Naive thymus-derived CD8-positive, alpha-beta T cell (primary cell): ENCODE results near the gene LY86. TPM values are rescaled to one million over a fixed set of nuclear protein-coding genes. Genes with fewer than 3 reads are reported as not detected.
"Not testable (repeated sequence)": the region's sequence is repeated elsewhere in the genome, so short reads cannot be mapped to it uniquely, and the experiment has no call there.

Experiments
- ATAC-seq, 2 donors: fragments of 150-1000 bp; cut with Tn5 transposase in 1 of 2; sonication (Bioruptor Pico), chemical (Tn5 transposase) in 1 of 2; 1 replicate in 1 of 2; 2 replicates in 1 of 2; pipeline ENCODE4 v1.10.0; 2021; ENCODE audit warnings: mild to moderate bottlenecking in 2 of 2, moderate library complexity in 2 of 2
- POLR2A ChIA-PET: fragments of 350-600 bp; sonication (Branson Sonifier 250); formaldehyde crosslinking; loops from one replicate; lab custom pipeline; 2021; ENCODE audit warnings: antibody characterized with exemption; lab: Charles Lee
- DNase-seq, 10 donors: peaks; one replicate each; pipeline versions ENCODE4 v3.0.0 to v3.0.0-alpha.2; 2020 to 2022
- H3K27ac Mint-ChIP-seq, 10 donors: one replicate each; pipeline ENCODE4 v1.8.0; 2020 to 2022; ENCODE audit warnings: mild to moderate bottlenecking in 10 of 10, mixed read lengths in 10 of 10, moderate library complexity in 4 of 10, inconsistent platforms in 1 of 10
- H3K27me3 Mint-ChIP-seq, 5 donors: one replicate each; pipeline ENCODE4 v1.8.0; 2021 to 2022; ENCODE audit warnings: mixed read lengths in 5 of 5
- H3K36me3 Mint-ChIP-seq, 3 donors: one replicate each; pipeline ENCODE4 v1.8.0; 2020 to 2022; ENCODE audit warnings: mixed read lengths in 3 of 3, mild to moderate bottlenecking in 2 of 3, inconsistent platforms in 1 of 3
- H3K4me1 Mint-ChIP-seq, 4 donors: one replicate each; pipeline ENCODE4 v1.8.0; 2021 to 2022; ENCODE audit warnings: mixed read lengths in 4 of 4
- H3K4me3 Mint-ChIP-seq, 10 donors: one replicate each; pipeline ENCODE4 v1.8.0; 2020 to 2022; ENCODE audit warnings: mild to moderate bottlenecking in 10 of 10, mixed read lengths in 10 of 10, moderate library complexity in 6 of 10, inconsistent platforms in 1 of 10
- H3K9me3 Mint-ChIP-seq, 9 donors: one replicate each; pipeline ENCODE4 v1.8.0; 2020 to 2022; ENCODE audit warnings: mixed read lengths in 9 of 9, mild to moderate bottlenecking in 3 of 9, inconsistent platforms in 1 of 9, moderate library complexity in 1 of 9
- polyA plus RNA-seq, 3 donors: library from polyadenylated mRNA; unstranded; fragments of 300-500 nt; fragmentation: Illumina TruSeq; gene quantifications; one replicate each; pipeline ENCODE4 v1.2.3, GENCODE V29; 2021
- total RNA-seq, 8 experiments: library from RNA in 2 of 8; stranded (reverse) in 2 of 8; gene quantifications; one replicate each; pipeline ENCODE4 v1.2.3 and lab custom pipeline; 2021 to 2026

LY86 gene
- total and polyA plus RNA-seq, 5 experiments from 2014 or later = 2.2 to 7.0 (median 6.0) TPM

- not testable (repeated sequence) for H3K9me3 Mint-ChIP-seq, DNase-seq, H3K36me3 Mint-ChIP-seq, H3K27me3 Mint-ChIP-seq, ATAC-seq
- Mint-ChIP-seq H3K27ac (peak overlapping the region in 8 of 10 donors; percentile 63 to 99 (median 98)), H3K4me3 (peak overlapping the region in 7 of 10 donors; percentile 51 to 90 (median 73)), H3K4me1 (peaks cover 43 to 90% (median 77%) of the 10 kb centered on the region in 4 donors)
- POLR2A ChIA-PET = interaction anchor here (0.8 to 7.7 kb wide), 10 partner anchors 9 to 47 kb away, joined by 3 to 80 read pairs (median 6); partner anchors contain the start of gene LY86
Measured at GRCh38 chr6:6613103-6613718, 24.7 kb downstream of the LY86 start.

DNA sequence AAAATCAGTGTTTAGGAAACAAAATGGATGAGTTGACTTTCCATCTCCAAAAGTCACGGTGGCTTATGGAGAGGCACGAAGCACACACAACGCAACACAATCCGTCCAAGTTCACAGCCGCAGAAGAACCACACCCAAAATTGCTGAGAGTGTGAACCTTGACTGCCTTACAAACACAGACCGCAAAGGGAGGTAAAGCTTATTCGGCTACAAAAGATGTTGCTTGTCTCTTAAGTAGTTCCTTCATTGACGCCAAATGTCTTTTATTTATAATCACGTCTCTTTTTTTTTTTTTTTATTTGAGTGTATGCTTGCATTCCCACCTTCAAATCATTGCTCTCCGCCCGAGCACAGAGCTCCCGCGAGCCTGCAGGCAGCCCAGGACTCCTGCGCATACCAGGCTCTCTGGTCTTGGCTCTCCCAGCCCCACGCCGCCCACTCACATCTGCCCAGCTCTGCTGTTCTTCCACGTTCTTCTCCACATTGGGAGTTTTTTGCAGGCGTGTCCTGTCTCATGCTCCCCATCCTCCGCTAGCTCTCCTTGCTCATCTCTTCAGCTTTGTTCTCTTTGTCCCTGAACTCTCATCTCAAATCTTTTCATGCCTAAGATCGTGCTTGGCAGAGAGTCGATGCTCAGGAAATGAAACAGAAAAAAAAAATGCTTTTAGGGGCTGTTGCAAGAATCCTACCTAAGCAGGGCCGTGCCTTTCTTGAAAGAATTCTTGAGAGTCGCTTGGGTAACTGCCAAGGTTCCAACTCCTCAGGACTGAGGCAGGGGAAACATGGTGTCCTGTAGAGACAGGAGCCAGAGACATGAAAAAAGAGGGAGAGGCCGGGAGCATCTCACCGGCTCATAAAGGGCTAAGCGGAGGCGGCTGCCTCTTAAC lies 25.8 kb downstream of the LY86 start:
- Mint-ChIP-seq H3K27ac (peak overlapping the region; percentile 84 to 99 (median 94)), H3K36me3 (no peaks in the 10 kb centered on the region), H3K27me3 (no peaks in the 10 kb centered on the region), H3K4me3 (peak overlapping the region; percentile 74 to 92 (median 86)), H3K4me1 (peaks cover 40 to 91% (median 74%) of the 10 kb centered on the region in 4 donors), H3K9me3 (peaks cover 0 to 5% (median 0%) of the 10 kb centered on the region in 9 donors)
- POLR2A ChIA-PET = interaction anchor here (0.7 to 7.7 kb wide), 15 partner anchors 8 to 50 kb away, joined by 3 to 80 read pairs (median 5); partner anchors contain the start of gene LY86
- DNase-seq = peak in 8 of 10 donors; percentile 11 to 81 (median 62)
- ATAC-seq = peak; percentile 44 to 50

DNA sequence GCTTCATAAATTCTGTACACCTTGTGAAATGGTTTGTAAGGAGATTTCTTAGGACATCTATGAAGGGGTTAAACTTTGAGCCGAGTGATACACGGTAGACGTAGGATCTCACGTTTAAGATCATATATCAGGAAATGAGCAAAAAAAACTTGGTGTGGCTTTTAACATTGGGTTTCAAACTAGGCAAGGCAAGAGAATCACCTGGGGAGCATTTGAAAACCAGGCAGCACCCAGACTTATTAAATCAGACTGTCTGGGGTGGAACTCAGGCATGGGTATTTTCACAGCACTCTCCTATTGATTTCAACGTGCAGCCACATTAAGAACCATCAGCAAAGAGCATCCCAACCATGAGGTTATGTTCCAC lies 26.4 kb downstream of the LY86 start:
- Mint-ChIP-seq H3K4me1 (peaks cover 43 to 91% (median 74%) of the 10 kb centered on the region in 4 donors), H3K27me3 (no peaks in the 10 kb centered on the region), H3K36me3 (no peaks in the 10 kb centered on the region), H3K27ac (peak overlapping the region; percentile 84 to 99 (median 94)), H3K4me3 (peak overlapping the region; percentile 74 to 92 (median 86)), H3K9me3 (peaks cover 0 to 5% (median 0%) of the 10 kb centered on the region in 9 donors)
- POLR2A ChIA-PET = interaction anchor here (0.9 to 7.7 kb wide), 5 partner anchors 15 to 50 kb away, joined by 3 to 80 read pairs (median 5); partner anchors contain the start of gene LY86
- DNase-seq (peak in 5 of 10 donors; percentile 13 to 70 (median 56)), ATAC-seq (peak; percentile 26 to 31)

DNA sequence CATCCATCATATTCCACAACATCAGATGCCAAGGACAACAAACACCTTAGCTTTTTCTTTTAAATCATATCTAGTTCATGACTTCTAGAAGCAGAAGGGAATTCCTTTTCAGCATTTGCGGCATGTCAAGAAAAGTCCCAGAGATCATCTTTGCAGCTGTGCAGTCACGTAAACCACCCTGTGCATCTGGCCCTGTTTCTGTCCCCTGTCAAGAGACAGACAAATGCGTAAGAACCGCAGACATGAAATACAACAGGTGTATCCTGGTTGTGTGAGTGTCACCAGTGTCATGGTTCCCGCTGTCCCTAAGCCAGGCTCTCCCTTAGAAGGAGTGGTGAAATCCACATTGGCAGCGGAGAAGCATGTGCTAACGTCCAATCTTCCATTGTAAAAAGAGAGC lies 28.1 kb downstream of the LY86 start:
- Mint-ChIP-seq H3K36me3 (no peaks in the 10 kb centered on the region), H3K9me3 (peaks cover 0 to 5% (median 0%) of the 10 kb centered on the region in 9 donors), H3K27ac (peak overlapping the region in 9 of 10 donors; percentile 26 to 99 (median 81)), H3K4me1 (peaks cover 35 to 80% (median 60%) of the 10 kb centered on the region in 4 donors), H3K4me3 (peak overlapping the region in 2 of 10 donors; percentile 31 to 54), H3K27me3 (no peaks in the 10 kb centered on the region)
- no peak for DNase-seq
- POLR2A ChIA-PET = interaction anchor here (1.1 kb wide), 1 partner anchor 33 kb away, joined by 5 read pairs; no protein-coding TSS in a partner anchor
- ATAC-seq = no peak

DNA sequence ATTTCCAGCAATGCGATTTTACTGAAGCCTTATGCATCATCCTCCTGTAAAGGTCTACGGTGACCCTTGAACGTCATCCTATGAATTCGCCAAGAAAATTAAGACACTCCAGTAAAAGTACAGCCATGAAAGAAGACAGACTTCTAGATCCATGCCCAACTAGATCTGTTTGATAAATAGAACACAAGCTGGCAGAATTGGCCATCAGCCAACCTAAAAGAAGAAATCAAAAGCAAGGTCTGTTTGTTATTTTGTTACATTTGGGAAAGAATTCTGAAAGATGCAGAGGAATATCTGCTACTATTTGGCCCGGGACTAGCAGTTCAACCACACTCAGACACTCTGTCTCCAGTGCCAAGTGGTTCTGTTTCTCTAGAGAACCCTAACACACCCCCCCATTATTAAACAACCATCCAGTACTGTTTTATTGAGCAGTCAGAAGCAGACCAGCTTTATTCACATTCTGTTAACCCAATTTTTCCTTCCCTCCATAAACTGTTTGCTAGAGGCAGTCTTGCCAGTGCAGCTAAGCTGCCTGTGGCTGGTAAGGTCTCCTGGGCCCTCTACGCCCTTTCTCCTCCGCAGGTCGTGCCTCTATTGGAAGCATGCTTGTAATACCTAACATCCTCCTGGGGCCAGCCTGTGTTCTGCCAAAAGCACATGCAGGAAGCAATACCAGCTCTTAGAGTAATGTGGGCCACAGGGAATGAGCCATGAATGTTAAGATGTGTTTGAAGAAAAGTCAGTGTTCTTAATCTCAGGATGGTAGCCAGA lies 30.7 kb downstream of the LY86 start:
- POLR2A ChIA-PET = interaction anchor here (1.1 to 2.0 kb wide), 3 partner anchors 9 to 40 kb away, joined by 3 to 13 read pairs (median 4); no protein-coding TSS in a partner anchor
- H3K4me3 Mint-ChIP-seq = no peak overlapping the region
- no peaks in the 10 kb centered on the region for H3K27me3 Mint-ChIP-seq

DNA sequence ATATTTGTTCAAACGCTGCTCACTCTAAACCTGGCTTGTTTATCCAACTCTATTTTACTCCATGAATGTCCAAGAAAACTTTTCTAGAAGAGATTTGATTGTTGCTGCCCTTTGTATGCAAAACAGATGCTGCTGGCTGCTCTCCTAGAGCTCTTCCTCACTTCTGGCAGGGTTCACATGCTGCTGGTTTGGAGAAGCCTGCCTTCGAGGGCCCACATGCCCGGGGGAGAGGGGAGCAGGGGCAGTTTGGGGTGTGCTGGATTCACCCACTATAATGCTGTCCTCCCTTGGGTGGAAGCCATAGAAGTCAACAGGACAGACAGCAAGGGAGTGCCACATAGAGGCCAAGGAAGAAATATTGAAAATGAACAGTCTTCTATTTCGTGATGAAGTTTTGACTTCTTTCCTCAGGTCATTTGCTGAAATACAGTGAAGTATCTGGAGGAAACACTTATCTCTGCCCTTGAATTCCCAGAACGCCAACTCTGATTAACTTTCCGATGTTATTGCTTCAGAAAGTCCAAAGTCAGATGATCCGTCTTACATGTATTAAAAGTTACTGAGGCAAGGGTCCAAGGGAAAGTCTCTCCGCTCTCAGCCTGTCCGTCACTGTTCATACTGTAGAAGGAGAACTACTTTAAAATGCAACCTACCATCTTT lies 32.4 kb downstream of the LY86 start:
- no peak for DNase-seq
- H3K9me3 Mint-ChIP-seq = no peaks in the 10 kb centered on the region
- H3K4me1 Mint-ChIP-seq = peaks cover 17 to 50% (median 33%) of the 10 kb centered on the region in 4 donors
- H3K27ac Mint-ChIP-seq = peak overlapping the region in 2 of 10 donors; percentile 14 to 67
- no peaks in the 10 kb centered on the region for H3K27me3 Mint-ChIP-seq
- ATAC-seq = no peak
- POLR2A ChIA-PET = interaction anchor here (1.6 to 2.0 kb wide), 2 partner anchors 11 to 33 kb away, joined by 3 to 13 read pairs; no protein-coding TSS in a partner anchor
- no peaks in the 10 kb centered on the region for H3K36me3 Mint-ChIP-seq
- H3K4me3 Mint-ChIP-seq = no peak overlapping the region

More for the DNA sequence above, 30.7 kb downstream of the LY86 start:
- H3K27ac Mint-ChIP-seq = peak overlapping the region in 5 of 10 donors; percentile 4 to 63 (median 51)
- H3K9me3 Mint-ChIP-seq = no peaks in the 10 kb centered on the region
- no peaks in the 10 kb centered on the region for H3K36me3 Mint-ChIP-seq
- no peak for DNase-seq
- no peak for ATAC-seq
- H3K4me1 Mint-ChIP-seq = peaks cover 24 to 62% (median 41%) of the 10 kb centered on the region in 4 donors

DNA sequence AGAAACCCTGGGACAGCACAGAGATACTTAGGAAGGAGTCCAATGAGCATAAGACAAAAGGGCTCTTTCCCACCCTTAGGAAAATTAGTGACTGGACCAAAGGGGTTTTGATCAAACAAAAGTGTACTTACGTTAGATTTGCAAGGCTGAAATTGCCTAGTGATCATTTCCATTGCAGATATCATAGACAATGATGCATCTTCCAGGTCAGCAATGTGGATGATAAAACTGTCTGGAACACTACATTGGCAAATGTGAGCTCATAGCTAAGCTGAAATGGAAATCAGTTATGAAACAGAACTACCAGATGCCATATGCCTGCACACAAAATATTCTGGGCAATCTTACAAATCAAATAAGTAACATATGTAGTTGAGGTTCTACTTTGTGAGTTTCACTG lies 34.0 kb downstream of the LY86 start:
- Mint-ChIP-seq H3K27ac (no peak overlapping the region), H3K27me3 (no peaks in the 10 kb centered on the region), H3K4me3 (no peak overlapping the region), H3K9me3 (no peaks in the 10 kb centered on the region), H3K36me3 (no peaks in the 10 kb centered on the region), H3K4me1 (peaks cover 13 to 41% (median 25%) of the 10 kb centered on the region in 4 donors)
- ATAC-seq = no peak
- no peak for DNase-seq
- POLR2A ChIA-PET = no interaction called here

DNA sequence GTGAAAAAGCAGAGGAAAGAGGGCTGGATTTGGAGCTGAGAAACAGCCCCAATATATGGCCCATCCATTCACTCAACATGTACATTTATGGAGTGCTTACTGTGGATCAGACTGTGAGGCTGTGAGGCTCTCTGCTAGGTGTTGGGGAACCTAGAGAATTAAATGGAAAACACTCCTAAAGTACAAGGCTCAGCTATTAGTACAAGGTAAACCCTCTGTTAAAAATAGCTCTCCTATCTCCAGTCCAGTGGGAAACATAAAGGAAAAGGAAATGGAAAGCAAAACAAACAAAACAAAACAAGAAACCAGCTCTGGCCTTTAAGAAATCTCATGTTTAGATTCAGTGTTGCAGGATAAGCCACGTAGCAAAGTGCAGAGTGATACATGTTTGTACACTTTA lies 35.0 kb downstream of the LY86 start:
- DNase-seq (no peak), ATAC-seq (no peak)
- peak overlapping the region in 2 of 10 donors; percentile 45 to 76 for H3K27ac Mint-ChIP-seq
- POLR2A ChIA-PET = interaction anchor here (0.5 to 0.6 kb wide), 2 partner anchors 10 to 11 kb away, joined by 3 to 4 read pairs; no protein-coding TSS in a partner anchor
- peaks cover 15 to 38% (median 23%) of the 10 kb centered on the region in 4 donors for H3K4me1 Mint-ChIP-seq
- no peaks in the 10 kb centered on the region for H3K27me3 Mint-ChIP-seq
- H3K4me3 Mint-ChIP-seq = no peak overlapping the region
- H3K36me3 Mint-ChIP-seq = no peaks in the 10 kb centered on the region
- no peaks in the 10 kb centered on the region for H3K9me3 Mint-ChIP-seq

- Mint-ChIP-seq H3K27me3 (no peaks in the 10 kb centered on the region), H3K4me3 (no peak overlapping the region), H3K36me3 (no peaks in the 10 kb centered on the region), H3K4me1 (peaks cover 12 to 31% (median 18%) of the 10 kb centered on the region in 4 donors), H3K27ac (peak overlapping the region in 1 of 10 donors; percentile 76), H3K9me3 (no peaks in the 10 kb centered on the region)
- ATAC-seq (no peak), DNase-seq (no peak)
- POLR2A ChIA-PET = interaction anchor here (0.5 to 0.6 kb wide), 2 partner anchors 10 to 12 kb away, joined by 3 to 4 read pairs; no protein-coding TSS in a partner anchor
Measured at GRCh38 chr6:6624269-6624990, 35.9 kb downstream of the LY86 start.

- Mint-ChIP-seq H3K4me1 (peaks cover 5 to 23% (median 13%) of the 10 kb centered on the region in 4 donors), H3K36me3 (no peaks in the 10 kb centered on the region), H3K27me3 (no peaks in the 10 kb centered on the region), H3K9me3 (no peaks in the 10 kb centered on the region), H3K27ac (no peak overlapping the region), H3K4me3 (no peak overlapping the region)
- DNase-seq = no peak
- ATAC-seq = no peak
- POLR2A ChIA-PET = interaction anchor here (0.8 kb wide), 1 partner anchor 15 kb away, joined by 3 read pairs; no protein-coding TSS in a partner anchor
Measured at GRCh38 chr6:6626187-6626586, 37.7 kb downstream of the LY86 start.

- no peaks in the 10 kb centered on the region for H3K36me3 Mint-ChIP-seq
- H3K27me3 Mint-ChIP-seq = no peaks in the 10 kb centered on the region
- POLR2A ChIA-PET = no interaction called here
- DNase-seq (no peak), ATAC-seq (no peak)
- peaks cover 11 to 31% (median 16%) of the 10 kb centered on the region in 4 donors for H3K4me1 Mint-ChIP-seq
- no peak overlapping the region for H3K4me3 Mint-ChIP-seq
- no peaks in the 10 kb centered on the region for H3K9me3 Mint-ChIP-seq
- peak overlapping the region in 1 of 10 donors; percentile 42 for H3K27ac Mint-ChIP-seq
Measured at GRCh38 chr6:6629402-6629801, 40.9 kb downstream of the LY86 start.
